HCT116 (cell line): ENCODE measurements around the gene SLC5A1. TPM values are rescaled to one million over a fixed set of nuclear protein-coding genes. Genes with fewer than 3 reads are reported as not detected.

Experiments
- ATAC-seq: fragments of 200-7000 bp; cut with Tn5 transposase; 2 replicates; pipeline ENCODE4 v1.9.1; 2020; ENCODE audit warnings: mild to moderate bottlenecking, moderate library complexity
- BruUV-seq: library from RNA; stranded (reverse); fragments of 400-500 nt; replicated peaks from 2 replicates; lab custom pipeline; 2021; lab: Mats Ljungman, UMichigan
- CTCF ChIA-PET: fragments of 300-600 bp; sonication (Branson Sonifier 250); formaldehyde crosslinking; loops from one replicate; lab custom pipeline; 2021; ENCODE audit warnings: antibody characterized with exemption; lab: Charles Lee
- POLR2A ChIA-PET: fragments of 300-600, 350-600 bp; sonication (Branson Sonifier 250); formaldehyde crosslinking; loops from one replicate; lab custom pipeline; 2021; ENCODE audit warnings: antibody characterized with exemption; lab: Charles Lee
- RAD21 ChIA-PET, 2 experiments: fragments of 300-600 bp; sonication (Branson Sonifier 250); formaldehyde crosslinking; loops; one replicate each; lab custom pipeline; 2023; ENCODE audit warnings: low total read pairs in 2 of 2; ENCODE audit not compliant: uncharacterized antibody in 2 of 2, unreplicated experiment in 2 of 2, low non-redundant PET in 1 of 2; lab: Charles Lee
- DNase-seq: peaks from one replicate; pipeline ENCODE4 v3.0.0-alpha.2; 2010; ENCODE audit warnings: low read depth, low spot score
- H2AFZ ChIP-seq: fragments of 200-600 bp; shearing (Covaris generic), sonication (generic); 2 replicates; pipeline ENCODE4 v1.6.1; 2017; ENCODE audit warnings: low read depth, mixed run types, mixed read lengths, antibody characterized with exemption, low read length; ENCODE audit not compliant: poor library complexity, severe bottlenecking
- H3K27ac ChIP-seq: 2 replicates; pipeline ENCODE4 v1.5.1; 2012; ENCODE audit warnings: low read depth, low read length
- H3K27me3 ChIP-seq: fragments of 200-600 bp; sonication (generic); 2 replicates; pipeline ENCODE4 v1.6.1; 2016; ENCODE audit warnings: mixed run types, low read length, mixed read lengths; ENCODE audit not compliant: insufficient read depth
- H3K36me3 ChIP-seq, 2 experiments: fragments of 200-500 bp in 1 of 2; fragments of 200-600 bp in 1 of 2; sonication (Bioruptor generic) in 1 of 2; sonication (generic) in 1 of 2; 2 replicates each; pipeline versions ENCODE4 v1.5.1 to v1.6.1; 2014 to 2016; ENCODE audit warnings: low read length in 2 of 2, inconsistent platforms in 1 of 2, mixed read lengths in 1 of 2, mixed run types in 1 of 2; ENCODE audit not compliant: insufficient read depth in 2 of 2, control insufficient read depth in 1 of 2
- H3K4me1 ChIP-seq, 2 experiments: fragments of 200-600 bp in 1 of 2; sonication (generic) in 1 of 2; 2 replicates each; pipeline versions ENCODE4 v1.5.1 to v1.6.1; 2012 to 2017; ENCODE audit warnings: low read length in 2 of 2, inconsistent platforms in 1 of 2, mild to moderate bottlenecking in 1 of 2, mixed read lengths in 1 of 2, mixed run types in 1 of 2, moderate library complexity in 1 of 2; ENCODE audit not compliant: insufficient read depth in 2 of 2, control insufficient read depth in 1 of 2
- H3K4me2 ChIP-seq: fragments of 200-600 bp; sonication (generic); 2 replicates; pipeline ENCODE4 v1.6.1; 2017; ENCODE audit warnings: mixed run types, low read length, mixed read lengths
- H3K4me3 ChIP-seq, 2 experiments: fragments of 200-600 bp in 1 of 2; sonication (generic) in 1 of 2; replicated peaks in 1 of 2; 2 replicates each; pipeline ENCODE4 v1.5.1; 2011 to 2016; ENCODE audit warnings: low read length in 2 of 2, control low read depth in 1 of 2, low read depth in 1 of 2, mild to moderate bottlenecking in 1 of 2, mixed read lengths in 1 of 2, mixed run types in 1 of 2
- H3K79me2 ChIP-seq: fragments of 200-600 bp; sonication (generic); 2 replicates; pipeline ENCODE4 v1.6.1; 2017; ENCODE audit warnings: mild to moderate bottlenecking, mixed run types, low read length, moderate library complexity, mixed read lengths; ENCODE audit not compliant: insufficient read depth
- H3K9ac ChIP-seq: fragments of 200-600 bp; sonication (generic); 2 replicates; pipeline ENCODE4 v1.6.1; 2016; ENCODE audit warnings: low read length, mixed read lengths
- H3K9me2 ChIP-seq: fragments of 200-600 bp; sonication (generic), shearing (Covaris generic); 2 replicates; pipeline ENCODE4 v1.6.1; 2017; ENCODE audit warnings: mixed run types, mild to moderate bottlenecking, moderate library complexity; ENCODE audit not compliant: insufficient read depth
- H3K9me3 ChIP-seq, 2 experiments: fragments of 200-500 bp in 1 of 2; fragments of 200-600 bp in 1 of 2; sonication (Bioruptor generic) in 1 of 2; sonication (generic) in 1 of 2; 2 replicates each; pipeline ENCODE4 v1.6.1; 2014 to 2017; ENCODE audit warnings: low read length in 2 of 2, mixed read lengths in 2 of 2, inconsistent platforms in 1 of 2, low read depth in 1 of 2, mild to moderate bottlenecking in 1 of 2, mixed run types in 1 of 2, moderate library complexity in 1 of 2; ENCODE audit not compliant: control insufficient read depth in 1 of 2, insufficient read depth in 1 of 2
- H4K20me1 ChIP-seq: fragments of 200-600 bp; sonication (generic), shearing (Covaris generic); 2 replicates; pipeline ENCODE4 v1.6.1; 2017; ENCODE audit warnings: mixed run types, mild to moderate bottlenecking, moderate library complexity; ENCODE audit not compliant: insufficient read depth
- ATF3 ChIP-seq: IDR thresholded peaks from 2 replicates; pipeline ENCODE4 v1.6.1; 2012
- CBX3 ChIP-seq: IDR thresholded peaks from 2 replicates; pipeline ENCODE4 v1.6.1; 2012; ENCODE audit warnings: low read depth
- CEBPB ChIP-seq: IDR thresholded peaks from 2 replicates; pipeline ENCODE4 v1.6.1; 2012; ENCODE audit warnings: low read depth
- EGR1 ChIP-seq: IDR thresholded peaks from 2 replicates; pipeline ENCODE4 v1.6.1; 2012; ENCODE audit warnings: low read depth
- EZH2phosphoT487 ChIP-seq: fragments of 200-600 bp; IDR thresholded peaks from 2 replicates; pipeline ENCODE4 v1.6.1; 2018; ENCODE audit warnings: antibody characterized with exemption, borderline replicate concordance
- FOSL1 ChIP-seq: IDR thresholded peaks from 2 replicates; pipeline ENCODE4 v1.6.1; 2012; ENCODE audit warnings: low read depth
- POLR2A ChIP-seq: IDR thresholded peaks from 2 replicates; pipeline ENCODE4 v1.7.0; 2011; ENCODE audit warnings: borderline replicate concordance; ENCODE audit not compliant: insufficient read depth, insufficient read length; ENCODE audit errors: extremely low read depth
- RAD21 ChIP-seq: IDR thresholded peaks from 2 replicates; pipeline ENCODE4 v1.6.1; 2012; ENCODE audit warnings: low read depth, mild to moderate bottlenecking
- SIN3A ChIP-seq: IDR thresholded peaks from 2 replicates; pipeline ENCODE4 v1.6.1; 2012; ENCODE audit warnings: low read depth
- SP1 ChIP-seq: IDR thresholded peaks from 2 replicates; pipeline ENCODE4 v1.6.1; 2012; ENCODE audit warnings: low read depth
- SRF ChIP-seq: IDR thresholded peaks from 2 replicates; pipeline ENCODE4 v1.6.1; 2012; ENCODE audit warnings: low read depth
- ZFX ChIP-seq: fragments of 450-650 bp; IDR thresholded peaks from 2 replicates; pipeline ENCODE4 v1.6.1; 2017
- intact Hi-C: fragments of 100-400 bp; cut with micrococcal nuclease; formaldehyde crosslinking; loops from 2 replicates; pipeline ENCODE4 v1.10.0; 2022
- total RNA-seq: library from RNA; stranded (reverse); gene quantifications from one replicate; pipeline ENCODE4 v1.2.1, GENCODE V29; 2021; ENCODE audit not compliant: unreplicated experiment
- TF ChIP-seq, protein P1 (sequence below), 3 experiments: fragments of 200-600 bp in 1 of 3; sonication (generic) in 1 of 3; IDR thresholded peaks in 2 of 3; conservative IDR thresholded peaks in 1 of 3; 2 replicates each; pipeline ENCODE4 v1.5.1; 2012 to 2017; ENCODE audit warnings: low read depth in 2 of 3, low read length in 2 of 3, antibody characterized with exemption in 1 of 3, borderline replicate concordance in 1 of 3, control low read depth in 1 of 3, mild to moderate bottlenecking in 1 of 3, mixed read lengths in 1 of 3, mixed run types in 1 of 3, moderate library complexity in 1 of 3; ENCODE audit not compliant: insufficient read depth in 1 of 3

SLC5A1 gene
- total RNA-seq, 1 experiment from 2014 or later = 0.32 TPM

- no peaks in the 10 kb centered on the region for H3K79me2 ChIP-seq
- ATAC-seq = no peak
- no peaks in the 10 kb centered on the region for H3K9me2 ChIP-seq
- no peak overlapping the region for H2AFZ ChIP-seq
- no peak for DNase-seq
- ChIA-PET POLR2A (no interaction called here), CTCF (no interaction called here), RAD21 (no interaction called here)
- H3K4me2 ChIP-seq = no peak overlapping the region
- no TSS peak for BruUV-seq
- peaks cover 58% of the 10 kb centered on the region for H3K27me3 ChIP-seq
- H3K4me3 ChIP-seq = no peak overlapping the region
- intact Hi-C loops = no loop called here
- TF ChIP-seq SIN3A (no peak), ZFX (no peak), EGR1 (no peak), ATF3 (no peak), CEBPB (no peak), SRF (no peak), RAD21 (no peak), POLR2A (no peak), SP1 (no peak), FOSL1 (no peak), CBX3 (no peak), EZH2phosphoT487 (no peak)
- TF ChIP-seq, protein P1, sequence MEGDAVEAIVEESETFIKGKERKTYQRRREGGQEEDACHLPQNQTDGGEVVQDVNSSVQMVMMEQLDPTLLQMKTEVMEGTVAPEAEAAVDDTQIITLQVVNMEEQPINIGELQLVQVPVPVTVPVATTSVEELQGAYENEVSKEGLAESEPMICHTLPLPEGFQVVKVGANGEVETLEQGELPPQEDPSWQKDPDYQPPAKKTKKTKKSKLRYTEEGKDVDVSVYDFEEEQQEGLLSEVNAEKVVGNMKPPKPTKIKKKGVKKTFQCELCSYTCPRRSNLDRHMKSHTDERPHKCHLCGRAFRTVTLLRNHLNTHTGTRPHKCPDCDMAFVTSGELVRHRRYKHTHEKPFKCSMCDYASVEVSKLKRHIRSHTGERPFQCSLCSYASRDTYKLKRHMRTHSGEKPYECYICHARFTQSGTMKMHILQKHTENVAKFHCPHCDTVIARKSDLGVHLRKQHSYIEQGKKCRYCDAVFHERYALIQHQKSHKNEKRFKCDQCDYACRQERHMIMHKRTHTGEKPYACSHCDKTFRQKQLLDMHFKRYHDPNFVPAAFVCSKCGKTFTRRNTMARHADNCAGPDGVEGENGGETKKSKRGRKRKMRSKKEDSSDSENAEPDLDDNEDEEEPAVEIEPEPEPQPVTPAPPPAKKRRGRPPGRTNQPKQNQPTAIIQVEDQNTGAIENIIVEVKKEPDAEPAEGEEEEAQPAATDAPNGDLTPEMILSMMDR (IDR thresholded peaks at IDR 0.05 in 2 of 3, conservative IDR thresholded peaks at IDR 0.05 in 1 of 3; ENCODE audit: borderline replicate concordance in 1 of 3, insufficient read depth in 1 of 3, low read depth in 2 of 3, low read length in 2 of 3) = no peak
- H3K9ac ChIP-seq = no peak overlapping the region
- H4K20me1 ChIP-seq = no peaks in the 10 kb centered on the region
- H3K9me3 ChIP-seq = no peaks in the 10 kb centered on the region
- no peaks in the 10 kb centered on the region for H3K4me1 ChIP-seq
- no peak overlapping the region for H3K27ac ChIP-seq
- no peaks in the 10 kb centered on the region for H3K36me3 ChIP-seq
These were observed 69.3 kb downstream of the SLC5A1 start for GRCh38 chr22:32112380-32112779.
